Measurements from ENCODE around the gene CAPN7.

Gene CAPN7

DNA sequence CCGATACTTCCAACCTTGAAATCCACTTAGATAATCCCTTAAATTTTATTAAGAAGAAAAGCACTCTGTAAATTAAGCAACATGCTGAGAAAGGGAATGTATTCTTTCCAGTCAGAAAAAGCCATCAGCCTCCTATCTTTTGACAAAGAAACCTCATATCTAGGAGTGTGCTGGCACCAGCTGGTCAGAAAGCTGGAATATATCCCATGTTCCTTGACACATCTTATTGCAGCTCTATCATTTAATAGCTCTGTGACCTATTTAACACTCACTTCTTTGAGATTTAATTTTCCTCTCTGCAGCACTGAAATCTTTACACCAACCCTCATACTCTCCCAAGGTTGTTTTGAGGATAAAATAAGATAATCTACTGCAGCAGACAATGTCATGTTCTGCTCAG, 30.4 kb upstream of the CAPN7 start:
- H3K36me3 Mint-ChIP-seq (ENCODE audit: low read depth): no peaks in the 10 kb centered on the region
- DNase-seq: no peak
- H3K4me3 Mint-ChIP-seq: no peak overlapping the region
- peaks cover 6% of the 10 kb centered on the region for H3K9me3 Mint-ChIP-seq
- peaks cover 35% of the 10 kb centered on the region for H3K27me3 Mint-ChIP-seq (ENCODE audit: low read depth, poor library complexity)
- H3K4me1 Mint-ChIP-seq: no peaks in the 10 kb centered on the region
- TF ChIP-seq, protein P1, sequence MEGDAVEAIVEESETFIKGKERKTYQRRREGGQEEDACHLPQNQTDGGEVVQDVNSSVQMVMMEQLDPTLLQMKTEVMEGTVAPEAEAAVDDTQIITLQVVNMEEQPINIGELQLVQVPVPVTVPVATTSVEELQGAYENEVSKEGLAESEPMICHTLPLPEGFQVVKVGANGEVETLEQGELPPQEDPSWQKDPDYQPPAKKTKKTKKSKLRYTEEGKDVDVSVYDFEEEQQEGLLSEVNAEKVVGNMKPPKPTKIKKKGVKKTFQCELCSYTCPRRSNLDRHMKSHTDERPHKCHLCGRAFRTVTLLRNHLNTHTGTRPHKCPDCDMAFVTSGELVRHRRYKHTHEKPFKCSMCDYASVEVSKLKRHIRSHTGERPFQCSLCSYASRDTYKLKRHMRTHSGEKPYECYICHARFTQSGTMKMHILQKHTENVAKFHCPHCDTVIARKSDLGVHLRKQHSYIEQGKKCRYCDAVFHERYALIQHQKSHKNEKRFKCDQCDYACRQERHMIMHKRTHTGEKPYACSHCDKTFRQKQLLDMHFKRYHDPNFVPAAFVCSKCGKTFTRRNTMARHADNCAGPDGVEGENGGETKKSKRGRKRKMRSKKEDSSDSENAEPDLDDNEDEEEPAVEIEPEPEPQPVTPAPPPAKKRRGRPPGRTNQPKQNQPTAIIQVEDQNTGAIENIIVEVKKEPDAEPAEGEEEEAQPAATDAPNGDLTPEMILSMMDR (IDR thresholded peaks at IDR 0.05): no peak
- no peak overlapping the region for H3K27ac Mint-ChIP-seq

DNA sequence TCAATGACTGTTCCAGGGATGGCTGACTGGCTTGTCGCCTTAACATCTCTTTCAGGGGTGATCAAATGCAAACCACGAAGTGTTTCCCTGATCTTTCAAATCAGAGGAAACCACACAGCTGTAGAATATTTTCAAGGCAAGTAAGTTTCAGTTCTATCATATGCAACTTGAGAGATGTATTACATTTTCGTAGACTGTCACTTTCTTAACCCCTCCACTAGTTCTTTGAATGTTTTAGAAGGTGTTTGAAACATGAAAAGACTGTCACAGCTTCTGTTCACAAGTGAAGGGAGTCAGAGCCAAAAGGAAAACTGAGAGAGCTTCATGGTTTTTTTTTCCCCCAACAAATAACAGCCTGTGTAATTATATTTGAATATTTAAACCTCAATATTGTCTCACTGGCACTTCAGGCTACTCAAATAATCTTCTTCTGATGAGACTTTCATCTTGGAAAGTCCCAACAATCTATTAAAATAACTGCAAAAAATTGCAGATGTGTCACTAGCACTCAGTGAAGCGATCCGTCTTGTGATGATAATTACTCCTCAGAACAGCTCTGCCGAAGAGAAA, 25.9 kb upstream of the CAPN7 start:
- TF ChIP-seq, protein P1 (IDR thresholded peaks at IDR 0.05): no peak
- H3K4me1 Mint-ChIP-seq: no peaks in the 10 kb centered on the region
- H3K36me3 Mint-ChIP-seq (ENCODE audit: low read depth): no peaks in the 10 kb centered on the region
- H3K9me3 Mint-ChIP-seq: no peaks in the 10 kb centered on the region
- peaks cover 21% of the 10 kb centered on the region for H3K27me3 Mint-ChIP-seq (ENCODE audit: low read depth, poor library complexity)
- no peak for DNase-seq
- peak overlapping the region; percentile 21 for H3K27ac Mint-ChIP-seq
- H3K4me3 Mint-ChIP-seq: no peak overlapping the region

DNA sequence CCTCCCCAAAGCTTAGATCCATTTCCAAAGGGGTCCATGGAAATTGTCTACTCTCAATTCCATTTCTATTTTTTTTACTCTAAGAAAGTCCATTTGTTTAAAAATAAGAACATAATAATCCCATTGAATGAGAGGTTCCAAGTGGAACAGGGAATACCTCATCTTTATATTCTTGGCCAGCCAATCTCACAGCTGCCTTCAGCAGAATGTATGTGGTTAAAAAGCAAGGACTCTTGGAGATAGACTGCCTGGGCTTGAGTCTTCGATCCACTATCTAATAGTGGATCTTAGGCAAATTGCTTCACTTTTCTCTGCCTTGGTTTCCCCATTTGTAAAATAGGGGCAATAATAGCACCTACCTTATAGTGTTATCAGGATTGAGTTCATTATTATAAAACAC, 24.5 kb upstream of the CAPN7 start:
- peaks cover 6% of the 10 kb centered on the region for H3K36me3 Mint-ChIP-seq (ENCODE audit: low read depth)
- no peak for DNase-seq
- TF ChIP-seq, protein P1 (IDR thresholded peaks at IDR 0.05): no peak
- peaks cover 16% of the 10 kb centered on the region for H3K27me3 Mint-ChIP-seq (ENCODE audit: low read depth, poor library complexity)
- peaks cover 6% of the 10 kb centered on the region for H3K9me3 Mint-ChIP-seq
- H3K27ac Mint-ChIP-seq: no peak overlapping the region
- H3K4me1 Mint-ChIP-seq: peaks cover 5% of the 10 kb centered on the region
- no peak overlapping the region for H3K4me3 Mint-ChIP-seq

DNA sequence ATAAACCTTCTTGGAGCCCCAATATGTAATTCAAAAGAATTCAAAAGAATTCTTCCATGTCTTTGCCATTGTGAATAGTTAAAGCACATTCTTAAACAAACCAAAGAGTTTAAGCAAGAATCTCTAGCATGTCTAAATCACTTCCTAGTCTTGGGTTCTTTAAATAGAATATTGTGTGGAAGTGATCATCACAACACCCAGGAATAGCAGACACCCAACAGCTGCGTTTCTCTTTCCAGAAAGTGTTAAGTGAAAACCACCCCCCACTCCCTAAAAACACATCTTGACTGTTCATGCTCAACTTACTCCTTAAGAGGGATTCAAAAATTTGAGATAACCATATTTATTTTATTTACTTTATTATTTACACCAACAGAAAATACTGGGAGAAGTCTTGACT, 24.1 kb upstream of the CAPN7 start:
- peaks cover 9% of the 10 kb centered on the region for H3K9me3 Mint-ChIP-seq
- H3K4me1 Mint-ChIP-seq: peaks cover 7% of the 10 kb centered on the region
- no peak overlapping the region for H3K27ac Mint-ChIP-seq
- H3K4me3 Mint-ChIP-seq: no peak overlapping the region
- TF ChIP-seq, protein P1 (IDR thresholded peaks at IDR 0.05): no peak
- H3K36me3 Mint-ChIP-seq (ENCODE audit: low read depth): peaks cover 7% of the 10 kb centered on the region
- peaks cover 16% of the 10 kb centered on the region for H3K27me3 Mint-ChIP-seq (ENCODE audit: low read depth, poor library complexity)
- no peak for DNase-seq

DNA sequence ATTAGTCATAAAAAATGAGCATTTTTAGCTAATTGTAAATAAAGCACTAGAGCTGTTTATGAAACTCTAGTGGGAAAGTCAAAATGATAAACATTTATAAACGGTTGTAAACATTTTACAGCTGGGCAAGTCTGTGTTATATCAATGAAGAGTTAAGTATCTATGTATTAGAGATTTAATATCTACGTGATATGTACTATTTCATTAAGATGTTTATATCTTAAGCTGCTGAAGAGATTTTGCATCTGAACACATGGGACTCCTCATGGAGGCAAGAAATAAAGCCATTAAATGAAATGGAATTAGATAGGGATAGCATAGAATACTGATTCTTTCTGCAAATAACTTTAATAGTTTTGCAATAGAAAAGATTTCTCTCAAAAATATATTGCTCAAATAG, 23.0 kb upstream of the CAPN7 start:
- H3K27ac Mint-ChIP-seq: no peak overlapping the region

DNA sequence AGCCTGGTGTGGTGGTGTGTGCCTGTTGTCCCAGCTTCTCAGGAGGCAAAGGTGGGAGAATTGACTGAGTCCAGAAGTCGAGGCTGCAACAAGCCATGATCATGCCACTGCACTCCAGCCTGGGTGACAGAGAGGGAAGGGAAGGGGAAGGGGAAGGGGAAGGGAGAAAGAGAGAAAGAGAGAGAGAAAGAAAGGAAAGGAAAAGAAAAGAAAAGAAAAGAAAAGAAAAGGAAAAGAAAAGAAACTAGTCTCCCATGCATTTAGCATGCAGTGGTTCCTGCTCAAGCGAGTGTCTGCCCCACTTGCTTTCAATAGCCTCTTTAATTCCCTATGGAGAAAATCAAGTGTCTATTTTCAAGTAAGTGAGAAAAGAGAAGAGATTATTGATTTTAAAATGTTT, 20.6 kb upstream of the CAPN7 start:
- Mint-ChIP-seq H3K9me3 (peaks cover 9% of the 10 kb centered on the region), H3K27ac (no peak overlapping the region), H3K4me1 (peaks cover 7% of the 10 kb centered on the region), H3K4me3 (no peak overlapping the region), H3K27me3 (ENCODE audit: low read depth, poor library complexity) (peaks cover 5% of the 10 kb centered on the region), H3K36me3 (ENCODE audit: low read depth) (peaks cover 7% of the 10 kb centered on the region)
- no peak for DNase-seq
- TF ChIP-seq, protein P1 (IDR thresholded peaks at IDR 0.05): no peak

More for the DNA sequence above, 23.0 kb upstream of the CAPN7 start:
- no peak for DNase-seq
- H3K27me3 Mint-ChIP-seq (ENCODE audit: low read depth, poor library complexity): peaks cover 11% of the 10 kb centered on the region
- peaks cover 9% of the 10 kb centered on the region for H3K9me3 Mint-ChIP-seq
- H3K4me3 Mint-ChIP-seq: no peak overlapping the region
- TF ChIP-seq, protein P1 (IDR thresholded peaks at IDR 0.05): no peak
- H3K36me3 Mint-ChIP-seq (ENCODE audit: low read depth): peaks cover 7% of the 10 kb centered on the region
- peaks cover 7% of the 10 kb centered on the region for H3K4me1 Mint-ChIP-seq
